Endodermal cell (in vitro differentiated cells): ENCODE results near the gene AMN1. TPM values are rescaled to one million over a fixed set of nuclear protein-coding genes. Genes with fewer than 3 reads are reported as not detected.
A peak's percentile ranks its signal among the peaks of the same experiment; 100 is the strongest.
"Not testable (repeated sequence)": the region's sequence is repeated elsewhere in the genome, so short reads cannot be mapped to it uniquely, and the experiment has no call there.

Experiments
- DNase-seq: peaks from one replicate; pipeline ENCODE4 v3.0.0-alpha.2; 2017
- H3K27ac ChIP-seq: 2 replicates; pipeline ENCODE4 v1.5.1; 2013; ENCODE audit warnings: mild to moderate bottlenecking, low read depth, low read length, moderate library complexity
- H3K27me3 ChIP-seq: 2 replicates; pipeline ENCODE4 v1.6.1; 2013; ENCODE audit warnings: mild to moderate bottlenecking, low read length, moderate library complexity; ENCODE audit not compliant: insufficient read depth, control insufficient read depth, poor library complexity, severe bottlenecking
- H3K36me3 ChIP-seq: 2 replicates; pipeline ENCODE4 v1.7.0; 2013; ENCODE audit warnings: mild to moderate bottlenecking, low read length, moderate library complexity; ENCODE audit not compliant: control insufficient read depth, insufficient read depth
- H3K4me1 ChIP-seq: one replicate; pipeline ENCODE4 v1.7.0; 2013; ENCODE audit warnings: low read length; ENCODE audit not compliant: control insufficient read depth, insufficient read depth
- H3K4me3 ChIP-seq: 2 replicates; pipeline ENCODE4 v1.5.1; 2013; ENCODE audit warnings: mild to moderate bottlenecking, low read length, moderate library complexity
- H3K9ac ChIP-seq: 2 replicates; pipeline ENCODE4 v1.6.1; 2013; ENCODE audit warnings: mild to moderate bottlenecking, low read length, moderate library complexity; ENCODE audit not compliant: poor library complexity, severe bottlenecking; ENCODE audit errors: extremely low read depth
- H3K9me3 ChIP-seq: 2 replicates; pipeline ENCODE4 v1.6.1; 2013; ENCODE audit warnings: mild to moderate bottlenecking, low read length, moderate library complexity; ENCODE audit not compliant: control insufficient read depth
- H3K27ac Mint-ChIP-seq: 2 replicates; pipeline ENCODE4 v1.8.0; 2020; ENCODE audit warnings: mixed read lengths
- H3K27me3 Mint-ChIP-seq: 2 replicates; pipeline ENCODE4 v1.8.0; 2021; ENCODE audit warnings: mild to moderate bottlenecking, mixed read lengths; ENCODE audit not compliant: insufficient read depth
- H3K36me3 Mint-ChIP-seq: 2 replicates; pipeline ENCODE4 v1.8.0; 2020; ENCODE audit warnings: low read depth, mixed read lengths
- H3K4me1 Mint-ChIP-seq: 2 replicates; pipeline ENCODE4 v1.8.0; 2020; ENCODE audit warnings: mixed read lengths
- H3K4me3 Mint-ChIP-seq: 2 replicates; pipeline ENCODE4 v1.8.0; 2020; ENCODE audit warnings: mild to moderate bottlenecking, moderate library complexity, mixed read lengths
- H3K9me3 Mint-ChIP-seq: 2 replicates; pipeline ENCODE4 v1.8.0; 2020; ENCODE audit warnings: mild to moderate bottlenecking, mixed read lengths
- WGBS, 2 experiments: methylation state at CpG; one replicate each; pipeline versions ENCODE4 v1.1.5 to v1.1.7; 2013; ENCODE audit warnings: missing lambda C conversion rate in 2 of 2, mixed read lengths in 1 of 2; ENCODE audit not compliant: insufficient coverage in 1 of 2, insufficient read length in 1 of 2; 5-methylcytosine and 5-hydroxymethylcytosine counted together
- total RNA-seq, 2 donors: library from RNA; stranded (reverse); fragmentation: NEBNext Ultra II Directional in 1 of 2; extraction: Animal tissue kit (Norgen Biotek cat#: 25700) in 1 of 2; gene quantifications; 2 replicates in 1 of 2; 3 replicates in 1 of 2; pipeline ENCODE4 v1.2.1, GENCODE V29; 2021
- TF ChIP-seq, protein P1 (sequence below): fragments of 200-600 bp; sonication (generic); conservative IDR thresholded peaks from 2 replicates; pipeline ENCODE4 v1.5.0; 2021; ENCODE audit warnings: antibody characterized with exemption, mild to moderate bottlenecking

Gene AMN1
- total RNA-seq, 2 donors from 2014 or later: 12.5 to 15.2 TPM

DNA sequence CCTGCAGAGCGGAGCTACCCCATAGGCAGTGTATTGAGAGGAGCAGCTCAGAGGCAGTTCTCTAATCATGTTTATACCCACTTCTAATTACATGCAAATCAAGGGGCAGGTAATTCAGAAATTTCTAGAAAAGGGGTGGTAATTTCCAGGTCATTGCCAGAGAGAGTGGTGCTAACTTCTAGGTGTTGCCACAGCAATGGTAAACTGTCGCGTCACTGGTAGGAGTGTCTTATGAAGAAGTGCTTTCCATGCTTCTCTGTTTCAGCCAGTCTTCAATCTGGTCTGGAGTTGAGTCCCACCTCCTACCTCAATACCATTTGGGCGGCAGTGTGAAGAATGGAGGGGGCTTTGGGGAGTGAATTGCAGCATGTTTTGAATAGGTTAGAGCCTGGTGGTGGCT is 8.5 kb upstream of the AMN1 start:
- H3K27me3 Mint-ChIP-seq: no peaks in the 10 kb centered on the region
- Histone ChIP-seq H3K27me3 (no peaks in the 10 kb centered on the region), H3K36me3 (no peaks in the 10 kb centered on the region), H3K9me3 (no peaks in the 10 kb centered on the region), H3K4me1 (no peaks in the 10 kb centered on the region), H3K9ac (no peak overlapping the region), H3K27ac (no peak overlapping the region), H3K4me3 (no peak overlapping the region)
- TF ChIP-seq, protein P1, sequence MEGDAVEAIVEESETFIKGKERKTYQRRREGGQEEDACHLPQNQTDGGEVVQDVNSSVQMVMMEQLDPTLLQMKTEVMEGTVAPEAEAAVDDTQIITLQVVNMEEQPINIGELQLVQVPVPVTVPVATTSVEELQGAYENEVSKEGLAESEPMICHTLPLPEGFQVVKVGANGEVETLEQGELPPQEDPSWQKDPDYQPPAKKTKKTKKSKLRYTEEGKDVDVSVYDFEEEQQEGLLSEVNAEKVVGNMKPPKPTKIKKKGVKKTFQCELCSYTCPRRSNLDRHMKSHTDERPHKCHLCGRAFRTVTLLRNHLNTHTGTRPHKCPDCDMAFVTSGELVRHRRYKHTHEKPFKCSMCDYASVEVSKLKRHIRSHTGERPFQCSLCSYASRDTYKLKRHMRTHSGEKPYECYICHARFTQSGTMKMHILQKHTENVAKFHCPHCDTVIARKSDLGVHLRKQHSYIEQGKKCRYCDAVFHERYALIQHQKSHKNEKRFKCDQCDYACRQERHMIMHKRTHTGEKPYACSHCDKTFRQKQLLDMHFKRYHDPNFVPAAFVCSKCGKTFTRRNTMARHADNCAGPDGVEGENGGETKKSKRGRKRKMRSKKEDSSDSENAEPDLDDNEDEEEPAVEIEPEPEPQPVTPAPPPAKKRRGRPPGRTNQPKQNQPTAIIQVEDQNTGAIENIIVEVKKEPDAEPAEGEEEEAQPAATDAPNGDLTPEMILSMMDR: no peak
- H3K36me3 Mint-ChIP-seq: no peaks in the 10 kb centered on the region
- H3K4me3 Mint-ChIP-seq: no peak overlapping the region
- DNase-seq: no peak
- H3K4me1 Mint-ChIP-seq: peaks cover 19% of the 10 kb centered on the region
- H3K27ac Mint-ChIP-seq: peak overlapping the region; percentile 5
- 97% methylated on average over 3 of the region's 4 CpGs; no CpG with 5 or more reads in 1 of the 2 experiments for WGBS, 2 experiments
- H3K9me3 Mint-ChIP-seq: no peaks in the 10 kb centered on the region

- Histone ChIP-seq H3K4me3 (no peak overlapping the region), H3K9ac (no peak overlapping the region), H3K36me3 (no peaks in the 10 kb centered on the region), H3K9me3 (no peaks in the 10 kb centered on the region), H3K4me1 (no peaks in the 10 kb centered on the region), H3K27me3 (no peaks in the 10 kb centered on the region), H3K27ac (no peak overlapping the region)
- H3K36me3 Mint-ChIP-seq: no peaks in the 10 kb centered on the region
- H3K9me3 Mint-ChIP-seq: no peaks in the 10 kb centered on the region
- no peak for DNase-seq
- H3K27me3 Mint-ChIP-seq: no peaks in the 10 kb centered on the region
- TF ChIP-seq, protein P1: no peak
- peaks cover 26% of the 10 kb centered on the region for H3K4me1 Mint-ChIP-seq
- no peak overlapping the region for H3K4me3 Mint-ChIP-seq
- H3K27ac Mint-ChIP-seq: no peak overlapping the region
Observed at GRCh38 chr12:31736472-31736871, 7.7 kb upstream of the AMN1 start.

DNA sequence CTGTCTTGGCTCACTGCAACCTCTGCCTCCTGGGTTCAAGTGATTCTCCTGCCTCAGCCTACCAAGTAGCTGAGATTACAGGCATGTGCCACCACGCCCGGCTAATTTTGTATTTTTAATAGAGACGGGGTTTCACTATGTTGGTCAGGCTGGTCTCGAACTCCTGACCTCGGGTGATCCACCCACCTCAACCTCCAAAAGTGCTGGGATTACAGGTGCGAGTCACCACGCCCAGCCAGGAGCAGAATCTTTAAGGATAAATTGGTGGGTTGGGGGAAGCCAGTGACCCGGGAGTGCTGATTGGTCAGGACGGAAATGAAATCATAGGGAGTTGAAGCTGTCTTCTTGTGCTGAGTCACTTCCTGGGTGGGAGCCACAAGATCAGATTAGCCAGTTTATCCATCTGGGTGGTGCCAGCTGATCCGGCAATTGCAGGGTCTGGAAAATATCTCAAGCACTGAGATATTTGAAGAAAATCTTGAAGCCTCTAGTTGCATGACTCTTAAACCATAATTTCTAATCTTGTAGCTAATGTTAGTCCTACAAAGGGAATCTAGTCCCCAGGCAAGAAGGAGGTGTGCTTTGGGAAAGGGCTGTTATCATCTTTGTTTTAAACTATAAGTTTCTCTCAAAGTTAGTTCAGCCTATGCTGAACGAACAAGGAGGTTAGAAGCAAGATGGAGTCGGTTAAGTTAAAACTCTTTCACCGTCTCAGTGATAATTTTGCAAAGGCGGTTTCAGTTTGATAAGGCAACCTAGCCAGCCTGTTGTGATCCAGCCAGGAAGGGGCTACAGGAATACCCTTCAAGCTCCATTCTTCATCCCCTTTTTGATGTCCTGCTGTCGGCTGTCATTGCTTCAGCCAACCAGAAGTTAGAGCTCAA is 5.0 kb upstream of the AMN1 start:
- H3K36me3 Mint-ChIP-seq, H3K9ac ChIP-seq, H3K27me3 Mint-ChIP-seq, H3K4me3 Mint-ChIP-seq, H3K4me3 ChIP-seq, H3K27ac ChIP-seq, H3K4me1 ChIP-seq, H3K27me3 ChIP-seq, H3K9me3 ChIP-seq, H3K36me3 ChIP-seq: not testable (repeated sequence)
- peak; percentile 71 for DNase-seq
- Mint-ChIP-seq H3K4me1 (peaks cover 35% of the 10 kb centered on the region), H3K9me3 (peaks cover 11% of the 10 kb centered on the region), H3K27ac (peak overlapping the region; percentile 65)
- WGBS, 2 experiments: 88 to 93% methylated on average over 10 to 15 of the region's 15 CpGs
